Heart right ventricle (tissue), 16 donors: Measurements from ENCODE around the gene WDR43. TPM values are rescaled to one million over a fixed set of nuclear protein-coding genes. Genes with fewer than 3 reads are reported as not detected.

Source experiments
- ATAC-seq, 8 donors: fragments of 200-7000 bp; cut with Tn5 transposase; one replicate each; pipeline ENCODE4 v1.9.1; 2020; ENCODE audit warnings: mild to moderate bottlenecking in 8 of 8, moderate library complexity in 8 of 8, moderate number of reproducible peaks in 1 of 8
- DNase-seq, 2 donors: peaks; one replicate each; pipeline ENCODE4 v3.0.0-alpha.2; 2020
- H3K27ac ChIP-seq, 10 donors: fragments of 200-600 bp; sonication (generic) in 2 of 10; one replicate each; pipeline versions ENCODE4 v1.5.0 to v1.8.0; 2020 to 2022; ENCODE audit warnings: mild to moderate bottlenecking in 3 of 10
- H3K27me3 ChIP-seq, 7 donors: fragments of 200-600 bp; one replicate each; pipeline ENCODE4 v1.8.0; 2021 to 2022; ENCODE audit warnings: mild to moderate bottlenecking in 2 of 7
- H3K36me3 ChIP-seq, 9 donors: fragments of 200-600 bp; sonication (generic) in 1 of 9; one replicate each; pipeline versions ENCODE4 v1.5.0 to v1.8.0; 2020 to 2022; ENCODE audit warnings: mild to moderate bottlenecking in 2 of 9
- H3K4me1 ChIP-seq, 9 donors: fragments of 200-600 bp; sonication (generic) in 1 of 9; one replicate each; pipeline versions ENCODE4 v1.5.0 to v1.8.0; 2020 to 2022; ENCODE audit warnings: mild to moderate bottlenecking in 4 of 9
- H3K4me3 ChIP-seq, 10 donors: fragments of 200-600 bp; sonication (generic) in 2 of 10; one replicate each; pipeline versions ENCODE4 v1.5.0 to v1.8.0; 2020 to 2022; ENCODE audit warnings: mild to moderate bottlenecking in 7 of 10, moderate library complexity in 2 of 10
- H3K9me3 ChIP-seq, 11 donors: fragments of 200-600 bp in 10 of 11; sonication (generic) in 2 of 11; one replicate each; pipeline versions ENCODE4 v1.5.0 to v1.8.0; 2013 to 2022; ENCODE audit warnings: mild to moderate bottlenecking in 2 of 11, control low read depth in 1 of 11, moderate library complexity in 1 of 11
- WGBS, 2 donors: extraction: QIAGEN DNeasy Blood & Tissue Kit; methylation state at CpG; one replicate each; pipeline ENCODE4 v1.1.7; 2013; ENCODE audit warnings: inconsistent platforms in 1 of 2; 5-methylcytosine and 5-hydroxymethylcytosine counted together
- intact Hi-C, 10 donors: fragments of 100-400 bp; cut with DNase I; formaldehyde crosslinking; loops; one replicate each; pipeline versions ENCODE4 v1.11.1 to v1.14.2; 2022
- polyA plus RNA-seq, 2 donors: library from polyadenylated mRNA; stranded (reverse); fragments of 200-250 nt; gene quantifications; one replicate each; pipeline ENCODE4 v1.2.3, GENCODE V29; 2013
- total RNA-seq, 10 donors: library from RNA; stranded (reverse); fragmentation: NEBNext Ultra II Directional in 3 of 10; extraction: Animal tissue kit (Norgen Biotek cat#: 25700) in 3 of 10; gene quantifications; one replicate each; pipeline versions ENCODE4 v1.2.1 to v1.2.4, GENCODE V29; 2021 to 2023
- TF ChIP-seq, protein P1 (sequence below), 9 donors: fragments of 200-600 bp; sonication (generic) in 2 of 9; IDR thresholded peaks; one replicate each; pipeline versions ENCODE4 v1.5.0 to v1.8.0; 2021 to 2022; ENCODE audit warnings: antibody characterized with exemption in 9 of 9, mild to moderate bottlenecking in 5 of 9, moderate library complexity in 1 of 9
- donor health status: Arrhythmogenic right ventricular cardiomyopathy.
- donor health status: ischemic (EF 13 %, LVEDD 7.1; RV severe dilation, severe dysfunction).
- donor health status: healthy with polysubstance abuse.
- donor health status: DM: no; HTN: yes; CAD: no.
- donor health status: DM: no; HTN: no; CAD: no.
- donor health status: ischemic (EF 25% LVEDD 6.9; RV normal size, moderate dysfunction).
- donor health status: ischemic (EF 25% LVEDD 5.7; RV mildly dilated, moderate dysfunction).
- donor health status: healthy.
- donor health status: DM: yes; HTN: yes; CAD: no.
- donor health status: Ischemic cardiomyopathy.
- donor health status: ischemic (EF 35%, LVEDD 5.7; RV mildly dilated, moderate dysfunction).
- donor health status: nonischemic (EF 11% LVEDD 7.7; RV severe dilation, severe dysfunction).
- donor health status: DM: yes; HTN: yes; CAD: no.
- donor health status: PGD.
- donor health status: ischemic (EF 29% LVEDD 5.4; RV normal size, mild dysfunction).
- donor health status: nonischemic (EF 23%, LVEDD 6.1; RV moderate dilation, normal function).

Gene WDR43
- total and polyA plus RNA-seq, 12 donors = 5.9 to 42.1 (median 22.3) TPM

DNA sequence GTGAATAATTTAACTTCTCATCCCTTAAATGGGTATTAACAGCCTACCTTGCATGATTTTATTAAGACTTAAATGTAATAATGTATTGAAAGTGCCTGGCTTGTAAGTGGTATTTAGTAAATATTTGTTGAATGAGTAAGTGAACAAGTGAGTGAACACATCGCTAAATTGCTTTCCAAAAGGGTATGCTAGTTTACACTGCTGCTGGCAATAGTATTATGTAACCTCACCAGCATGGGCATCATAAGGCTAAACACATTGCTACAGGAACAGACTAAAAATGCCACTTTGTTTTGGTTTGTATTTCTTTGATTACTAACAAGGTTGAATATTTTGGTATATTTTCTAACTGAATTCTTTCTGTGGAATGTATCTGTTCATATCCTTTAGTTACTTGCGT is 9.8 kb downstream of the WDR43 start:
- Histone ChIP-seq H3K4me1 (peaks cover 0 to 19% (median 0%) of the 10 kb centered on the region in 9 donors), H3K36me3 (peaks cover 0 to 72% (median 15%) of the 10 kb centered on the region in 9 donors), H3K27ac (no peak overlapping the region), H3K4me3 (no peak overlapping the region), H3K27me3 (no peaks in the 10 kb centered on the region), H3K9me3 (no peaks in the 10 kb centered on the region)
- no peak for DNase-seq
- intact Hi-C loops = loop anchor here in 1 of 10 donors (1.0 kb wide), 1 partner anchor 38 kb away; no protein-coding TSS in a partner anchor
- TF ChIP-seq, protein P1, sequence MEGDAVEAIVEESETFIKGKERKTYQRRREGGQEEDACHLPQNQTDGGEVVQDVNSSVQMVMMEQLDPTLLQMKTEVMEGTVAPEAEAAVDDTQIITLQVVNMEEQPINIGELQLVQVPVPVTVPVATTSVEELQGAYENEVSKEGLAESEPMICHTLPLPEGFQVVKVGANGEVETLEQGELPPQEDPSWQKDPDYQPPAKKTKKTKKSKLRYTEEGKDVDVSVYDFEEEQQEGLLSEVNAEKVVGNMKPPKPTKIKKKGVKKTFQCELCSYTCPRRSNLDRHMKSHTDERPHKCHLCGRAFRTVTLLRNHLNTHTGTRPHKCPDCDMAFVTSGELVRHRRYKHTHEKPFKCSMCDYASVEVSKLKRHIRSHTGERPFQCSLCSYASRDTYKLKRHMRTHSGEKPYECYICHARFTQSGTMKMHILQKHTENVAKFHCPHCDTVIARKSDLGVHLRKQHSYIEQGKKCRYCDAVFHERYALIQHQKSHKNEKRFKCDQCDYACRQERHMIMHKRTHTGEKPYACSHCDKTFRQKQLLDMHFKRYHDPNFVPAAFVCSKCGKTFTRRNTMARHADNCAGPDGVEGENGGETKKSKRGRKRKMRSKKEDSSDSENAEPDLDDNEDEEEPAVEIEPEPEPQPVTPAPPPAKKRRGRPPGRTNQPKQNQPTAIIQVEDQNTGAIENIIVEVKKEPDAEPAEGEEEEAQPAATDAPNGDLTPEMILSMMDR (IDR thresholded peaks at IDR 0.05) = no peak
- no peak for ATAC-seq
- 89 to 91% methylated on average over 2 of the region's 2 CpGs for WGBS, 2 donors

DNA sequence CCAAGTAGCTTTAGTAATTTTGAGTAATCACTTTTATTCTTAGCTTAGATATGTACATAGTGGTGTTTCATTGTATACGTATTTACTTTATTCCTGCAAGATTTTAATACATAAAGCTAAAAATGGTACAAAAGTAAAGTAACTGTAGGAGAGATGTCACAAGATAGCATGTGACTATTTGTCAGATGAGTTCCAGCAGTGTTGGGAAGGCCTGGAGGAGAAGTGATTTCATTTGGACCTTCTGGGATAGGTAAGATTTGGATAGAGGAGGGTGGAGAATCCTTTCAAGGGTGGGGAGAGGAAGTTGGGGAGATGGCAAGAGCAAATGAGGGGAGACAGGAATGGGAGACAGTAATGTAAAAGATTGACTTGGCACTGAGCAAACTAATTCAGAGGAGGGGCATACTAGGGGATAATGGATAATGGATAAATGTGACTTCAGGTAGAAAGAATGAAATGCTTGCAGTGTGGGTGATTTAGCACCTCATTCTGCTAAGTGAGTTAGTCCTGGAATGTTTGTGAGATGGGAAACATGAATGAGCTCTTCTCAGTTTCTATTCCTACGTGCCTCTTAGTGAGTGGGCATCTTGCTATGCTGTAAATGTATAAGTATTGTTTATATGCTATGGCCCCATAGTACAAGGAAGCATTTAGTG is 10.5 kb downstream of the WDR43 start:
- H3K4me3 ChIP-seq = no peak overlapping the region
- WGBS, 2 donors = 91 to 95% methylated on average over 2 of the region's 2 CpGs
- DNase-seq = no peak
- H3K36me3 ChIP-seq = peaks cover 0 to 79% (median 16%) of the 10 kb centered on the region in 9 donors
- intact Hi-C loops = loop anchor here in 1 of 10 donors (1.0 kb wide), 1 partner anchor 39 kb away; no protein-coding TSS in a partner anchor
- TF ChIP-seq, protein P1 (IDR thresholded peaks at IDR 0.05) = no peak
- ATAC-seq = no peak
- H3K27me3 ChIP-seq = no peaks in the 10 kb centered on the region
- H3K9me3 ChIP-seq = no peaks in the 10 kb centered on the region
- peaks cover 0 to 19% (median 0%) of the 10 kb centered on the region in 9 donors for H3K4me1 ChIP-seq
- no peak overlapping the region for H3K27ac ChIP-seq

DNA sequence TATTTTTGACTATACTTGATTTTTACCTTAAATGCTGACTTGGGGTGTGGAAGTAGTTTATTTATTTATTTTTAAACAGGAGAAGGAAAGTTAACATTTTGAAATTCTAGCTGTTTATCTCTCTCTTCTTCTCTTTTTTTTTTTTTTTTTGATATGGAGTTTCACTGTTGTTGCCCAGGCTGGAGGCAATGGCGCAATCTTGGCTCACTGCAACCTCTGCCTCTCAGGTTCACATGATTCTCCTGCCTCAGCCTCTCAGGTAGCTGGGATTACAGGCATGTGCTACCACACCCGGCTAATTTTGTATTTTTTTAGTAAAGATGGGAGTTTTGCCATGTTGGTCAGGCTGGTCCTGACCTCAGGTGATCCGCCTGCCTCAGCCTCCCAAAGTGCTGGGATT is 11.1 kb downstream of the WDR43 start:
- Histone ChIP-seq H3K27me3 (no peaks in the 10 kb centered on the region), H3K4me3 (no peak overlapping the region), H3K4me1 (peaks cover 0 to 19% (median 0%) of the 10 kb centered on the region in 9 donors), H3K9me3 (no peaks in the 10 kb centered on the region), H3K27ac (no peak overlapping the region), H3K36me3 (peaks cover 0 to 85% (median 16%) of the 10 kb centered on the region in 9 donors)
- 96 to 99% methylated on average over 3 of the region's 3 CpGs for WGBS, 2 donors
- no peak for DNase-seq
- intact Hi-C loops = no loop called here
- ATAC-seq = no peak
- TF ChIP-seq, protein P1 (IDR thresholded peaks at IDR 0.05) = no peak

DNA sequence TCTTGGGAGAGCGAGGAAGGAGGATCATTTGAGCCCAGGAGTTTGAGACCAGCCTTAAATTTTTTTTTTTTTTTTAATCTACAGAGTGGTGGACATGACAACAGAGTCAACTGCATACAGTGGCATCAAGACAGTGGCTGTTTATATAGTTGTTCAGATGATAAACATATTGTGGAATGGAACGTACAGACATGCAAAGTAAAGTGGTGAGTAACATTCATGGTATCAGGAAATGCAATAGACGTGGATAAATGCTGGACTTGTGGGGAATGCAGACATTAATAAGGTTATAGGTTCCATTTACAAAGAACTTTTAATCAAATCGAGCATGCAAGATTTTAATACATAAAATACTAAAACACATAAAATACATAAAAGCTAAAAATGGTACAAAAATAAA is 11.9 kb downstream of the WDR43 start:
- Histone ChIP-seq H3K27ac (no peak overlapping the region), H3K36me3 (peaks cover 0 to 93% (median 16%) of the 10 kb centered on the region in 9 donors), H3K4me1 (peaks cover 0 to 12% (median 0%) of the 10 kb centered on the region in 9 donors), H3K9me3 (no peaks in the 10 kb centered on the region), H3K27me3 (no peaks in the 10 kb centered on the region), H3K4me3 (no peak overlapping the region)
- intact Hi-C loops = no loop called here
- WGBS, 2 donors = 92 to 94% methylated on average over 4 of the region's 4 CpGs
- TF ChIP-seq, protein P1 (IDR thresholded peaks at IDR 0.05) = no peak
- ATAC-seq (no peak), DNase-seq (no peak)
